Measurements from ENCODE around the gene RIMBP2.

- TF ChIP-seq CTCF (IDR thresholded peaks at IDR 0.05) (no peak), POLR2A (IDR thresholded peaks at IDR 0.05) (no peak)
Observed at GRCh38 chr12:130709971-130710732, 5.9 kb downstream of the RIMBP2 start.
